Activated naive CD4-positive, alpha-beta T cell treated with anti-CD3 and anti-CD28 coated beads, Interleukin-2, amount 50 U/mL, for 72 hours (primary cell): Measurements from ENCODE around the gene SUPT20HL2. TPM values are rescaled to one million over a fixed set of nuclear protein-coding genes. Genes with fewer than 3 reads are reported as not detected.
"Not testable (repeated sequence)": the region's sequence is repeated elsewhere in the genome, so short reads cannot be mapped to it uniquely, and the experiment has no call there.

Source experiments
- ATAC-seq, 2 donors: fragments of 150-1000 bp; cut with Tn5 transposase; 2 replicates each; pipeline ENCODE4 v1.10.0; 2021; ENCODE audit warnings: mild to moderate bottlenecking in 2 of 2, moderate library complexity in 2 of 2
- DNase-seq, 2 donors: peaks; one replicate each; pipeline ENCODE4 v3.0.0; 2021 to 2022; ENCODE audit warnings: low spot score in 2 of 2
- H3K27ac Mint-ChIP-seq, 2 donors: one replicate each; pipeline ENCODE4 v1.8.0; 2022; ENCODE audit warnings: mild to moderate bottlenecking in 2 of 2, mixed read lengths in 2 of 2
- H3K36me3 Mint-ChIP-seq, 2 donors: one replicate each; pipeline ENCODE4 v1.8.0; 2022; ENCODE audit warnings: mixed read lengths in 2 of 2
- H3K9me3 Mint-ChIP-seq, 2 donors: one replicate each; pipeline ENCODE4 v1.8.0; 2022; ENCODE audit warnings: mixed read lengths in 2 of 2
- total RNA-seq, 2 donors: library from RNA; stranded (reverse); gene quantifications; one replicate each; pipeline ENCODE4 v1.2.3, GENCODE V29; 2022

Gene SUPT20HL2
- total RNA-seq, 2 donors from 2014 or later, result not detected

DNA sequence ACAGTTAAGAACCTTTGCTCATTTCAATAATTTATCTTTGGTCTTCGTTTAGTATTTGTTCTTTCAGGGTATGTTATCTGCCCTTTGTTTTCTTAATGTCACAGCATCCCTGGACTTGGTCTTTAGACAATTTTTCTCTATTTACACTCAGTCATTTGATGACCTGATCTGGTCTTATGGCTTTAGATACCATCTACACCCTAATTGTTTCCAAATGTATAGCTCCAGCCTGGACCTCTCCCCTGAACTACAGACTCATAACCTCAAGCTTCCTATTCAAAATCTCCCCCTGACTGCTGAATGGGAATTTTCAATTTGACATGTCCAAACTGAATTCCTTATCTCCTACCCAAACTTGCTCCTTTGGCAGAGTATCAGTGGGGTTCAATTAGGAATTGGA lies 3.7 kb upstream of the SUPT20HL2 start:
- H3K9me3 Mint-ChIP-seq, result no peaks in the 10 kb centered on the region
- DNase-seq (no peak), ATAC-seq (no peak)
- H3K27ac Mint-ChIP-seq, result no peak overlapping the region
- H3K36me3 Mint-ChIP-seq, result no peaks in the 10 kb centered on the region

DNA sequence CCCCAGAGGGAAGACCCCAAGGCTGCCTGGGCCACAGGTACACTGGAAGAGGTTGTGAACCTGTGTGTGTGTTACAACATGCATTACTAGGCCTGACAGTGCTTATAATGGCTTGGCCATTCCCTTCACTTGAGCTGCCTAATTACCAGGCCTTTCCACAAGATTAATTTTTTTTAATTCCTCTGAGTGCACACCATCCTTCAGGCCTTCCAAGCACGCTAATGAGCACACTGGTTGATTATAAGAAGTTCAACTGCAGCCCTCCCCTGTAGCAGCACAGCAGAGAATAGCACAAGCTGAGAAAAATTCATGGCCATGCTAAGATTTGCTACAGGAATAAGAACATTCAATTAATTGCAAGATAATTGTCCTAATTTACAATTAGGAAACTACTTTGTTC lies 2.2 kb upstream of the SUPT20HL2 start:
- no peaks in the 10 kb centered on the region for H3K36me3 Mint-ChIP-seq
- DNase-seq (no peak), ATAC-seq (no peak)
- H3K9me3 Mint-ChIP-seq, result no peaks in the 10 kb centered on the region
- H3K27ac Mint-ChIP-seq, result no peak overlapping the region

DNA sequence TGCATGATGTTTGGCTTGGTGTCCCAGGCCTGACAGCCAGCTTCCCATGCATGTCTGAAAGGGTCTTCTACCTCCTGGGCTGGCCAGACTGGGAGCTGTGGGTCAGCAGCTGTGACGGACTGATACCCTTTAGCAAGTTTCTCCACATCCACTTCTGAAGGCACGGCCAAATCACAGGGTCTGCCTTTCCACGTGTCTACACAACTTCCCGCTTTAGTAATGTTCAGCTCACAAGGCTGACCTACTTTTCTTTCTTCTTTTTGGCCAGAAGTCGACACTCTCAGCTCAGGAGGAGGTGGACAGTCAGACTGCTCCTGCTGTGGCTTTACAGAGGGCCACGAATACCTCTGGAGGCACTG lies 1.6 kb downstream of the SUPT20HL2 start:
- H3K36me3 Mint-ChIP-seq, H3K27ac Mint-ChIP-seq, H3K9me3 Mint-ChIP-seq: not testable (repeated sequence)

DNA sequence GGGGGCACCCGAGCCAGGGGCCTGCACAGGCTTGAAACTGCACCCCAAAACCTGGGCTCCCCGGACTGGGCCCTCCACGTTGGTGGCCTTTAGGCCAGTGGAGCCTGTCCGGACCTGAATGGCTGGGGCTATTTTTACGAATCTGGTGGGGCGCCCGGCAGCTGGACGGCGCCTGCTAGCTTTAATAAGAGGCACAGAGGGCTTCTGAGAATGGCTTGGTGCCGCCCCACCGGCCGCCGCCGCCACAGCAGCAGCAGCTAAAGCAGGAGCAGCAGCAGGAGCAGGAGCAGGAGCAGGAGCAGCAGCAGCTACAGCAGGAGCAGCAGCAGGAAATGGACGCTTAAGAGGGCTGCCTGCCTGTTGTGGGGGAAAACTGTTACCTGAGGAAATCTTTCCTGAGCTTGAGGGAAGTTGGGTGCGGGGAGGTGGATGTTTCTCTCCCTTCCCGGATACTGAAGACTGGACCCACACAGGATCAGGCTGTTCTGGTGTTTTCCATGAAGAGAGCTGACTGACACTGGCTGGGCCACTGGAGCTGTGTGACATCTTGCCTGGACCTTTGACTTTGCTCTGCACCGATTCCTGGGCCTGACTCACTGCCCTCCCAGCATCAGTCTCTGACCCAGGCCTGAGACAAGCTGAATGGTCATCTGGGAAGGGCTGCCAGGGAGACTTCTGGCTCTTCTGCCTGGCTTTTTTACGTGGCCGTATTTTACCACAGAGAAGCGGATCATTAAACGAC lies 2.2 kb downstream of the SUPT20HL2 start:
- H3K9me3 Mint-ChIP-seq, ATAC-seq, DNase-seq, H3K27ac Mint-ChIP-seq, H3K36me3 Mint-ChIP-seq: not testable (repeated sequence)

More for the DNA sequence above, 1.6 kb downstream of the SUPT20HL2 start:
- not testable (repeated sequence) for ATAC-seq, DNase-seq

DNA sequence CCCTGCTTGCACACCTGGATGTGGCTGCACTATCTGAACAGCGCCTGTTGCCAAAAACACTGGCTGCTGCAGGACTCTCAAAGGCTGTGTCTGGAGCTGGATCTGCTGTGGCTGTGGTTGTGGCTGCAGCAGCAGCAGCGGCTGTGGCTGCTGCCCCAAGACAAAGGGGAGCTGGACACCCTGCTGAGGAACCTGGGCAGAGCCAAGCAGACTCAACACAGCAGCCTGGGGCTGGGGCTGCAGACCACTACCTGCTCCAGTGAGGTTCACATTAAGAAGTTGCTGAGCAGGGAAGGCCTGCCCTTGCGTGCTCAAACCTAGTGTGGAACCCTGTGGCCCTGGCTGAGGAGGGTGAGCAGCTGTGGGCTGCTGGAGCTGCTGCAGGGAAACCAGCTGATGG lies 3.0 kb downstream of the SUPT20HL2 start:
- not testable (repeated sequence) for ATAC-seq, DNase-seq, H3K9me3 Mint-ChIP-seq, H3K27ac Mint-ChIP-seq, H3K36me3 Mint-ChIP-seq

DNA sequence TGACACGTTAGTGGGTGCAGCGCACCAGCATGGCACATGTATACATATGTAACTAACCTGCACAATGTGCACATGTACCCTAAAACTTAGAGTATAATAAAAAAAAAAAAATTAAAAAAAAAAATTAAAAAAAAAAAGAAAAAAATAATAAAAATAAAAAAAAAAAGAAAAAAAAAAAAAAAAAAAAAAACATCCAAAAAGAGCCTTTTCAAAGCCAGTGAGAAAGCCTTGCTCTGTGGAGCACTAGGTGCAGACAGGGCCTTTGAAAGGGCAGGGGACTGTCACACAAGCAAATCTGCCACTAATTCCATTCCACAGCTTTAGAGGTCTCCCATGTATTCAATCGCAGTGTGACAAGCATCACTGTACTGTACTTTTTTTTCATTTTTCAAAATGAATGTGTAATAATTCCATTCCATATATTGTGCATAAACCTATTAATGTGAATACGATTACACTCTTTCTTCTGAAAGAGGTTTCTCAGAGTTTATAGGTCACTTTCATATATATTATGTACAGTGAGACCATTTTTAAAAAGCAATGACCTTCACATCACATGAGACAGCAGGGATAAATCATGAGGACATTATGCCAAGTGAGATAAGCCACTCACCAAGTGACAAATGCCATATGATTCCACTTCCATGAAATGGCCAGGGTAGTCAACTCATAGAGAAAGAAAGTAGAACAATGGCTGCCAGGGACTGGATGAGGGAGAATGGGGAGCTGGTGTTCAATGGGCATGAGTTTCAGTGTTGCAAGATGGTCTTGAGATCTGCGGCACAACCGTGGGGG lies 4.1 kb downstream of the SUPT20HL2 start:
- H3K9me3 Mint-ChIP-seq, ATAC-seq, DNase-seq, H3K36me3 Mint-ChIP-seq: not testable (repeated sequence)
- peak overlapping the region in 1 of 2 donors; percentile 50 for H3K27ac Mint-ChIP-seq

DNA sequence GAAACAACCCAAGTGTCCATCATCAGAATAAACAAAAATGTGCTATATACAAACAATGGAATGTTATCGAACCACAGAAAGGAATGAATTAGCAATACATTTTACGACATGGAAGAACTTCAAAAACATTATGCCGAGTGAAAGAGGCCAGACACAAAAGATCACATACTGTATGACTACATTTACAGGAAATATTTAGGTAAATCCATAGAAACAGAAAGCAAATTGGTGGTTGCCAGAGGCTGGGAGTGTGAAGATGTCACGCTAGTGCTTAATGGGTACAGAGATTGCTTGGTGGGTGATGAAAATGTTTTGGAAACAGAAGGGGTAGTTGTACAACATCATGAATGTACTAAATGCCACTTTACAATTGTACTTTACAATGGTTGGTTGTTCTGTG lies 5.1 kb downstream of the SUPT20HL2 start:
- not testable (repeated sequence) for H3K9me3 Mint-ChIP-seq, DNase-seq, H3K36me3 Mint-ChIP-seq
- peak overlapping the region; percentile 46 to 69 for H3K27ac Mint-ChIP-seq
- ATAC-seq, result peak; percentile 68 to 94

DNA sequence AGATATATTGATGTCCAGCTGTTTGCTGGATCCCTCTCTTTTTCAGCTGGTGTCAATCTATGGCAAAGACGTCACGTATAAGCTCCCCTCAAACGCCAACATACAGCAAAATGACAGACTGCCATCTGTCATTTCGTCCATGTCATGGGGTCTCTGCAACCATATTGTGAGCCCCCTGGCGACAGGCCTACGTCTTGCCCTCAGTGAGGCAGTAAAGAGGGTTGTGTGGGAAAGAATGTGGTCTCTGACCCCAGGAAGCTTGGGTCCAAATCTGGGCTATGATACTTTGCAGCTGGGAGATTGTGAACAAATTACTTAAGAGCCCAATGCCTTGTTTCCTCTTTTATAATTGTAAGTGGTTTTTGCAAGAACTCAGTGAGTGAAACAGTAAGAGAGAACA lies 7.4 kb downstream of the SUPT20HL2 start:
- DNase-seq, result no peak

DNA sequence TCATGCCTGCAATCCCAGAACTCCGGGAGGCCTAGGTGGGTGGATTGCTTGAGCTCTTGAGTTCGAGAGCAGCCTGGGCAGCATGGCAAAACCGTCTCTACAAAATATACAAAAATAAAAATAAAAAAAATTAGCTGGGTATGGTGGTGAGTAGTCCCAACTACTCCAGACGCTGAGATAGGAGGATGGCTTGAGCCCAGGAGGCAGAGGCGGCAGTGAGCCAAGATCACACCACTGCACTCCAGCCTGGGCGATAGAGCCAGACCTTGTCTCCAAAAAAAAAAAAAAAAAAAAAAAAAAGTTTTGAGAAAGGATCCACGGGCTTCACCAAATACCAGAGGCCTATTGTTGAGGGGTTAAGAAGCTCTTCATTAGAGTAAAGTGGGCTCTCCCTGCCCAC lies 8.0 kb downstream of the SUPT20HL2 start:
- H3K9me3 Mint-ChIP-seq, result no peaks in the 10 kb centered on the region
- no peaks in the 10 kb centered on the region for H3K36me3 Mint-ChIP-seq
- ATAC-seq (no peak), DNase-seq (no peak)
- H3K27ac Mint-ChIP-seq, result no peak overlapping the region

More for the DNA sequence above, 7.4 kb downstream of the SUPT20HL2 start:
- no peak overlapping the region for H3K27ac Mint-ChIP-seq
- no peaks in the 10 kb centered on the region for H3K36me3 Mint-ChIP-seq
- ATAC-seq, result no peak
- H3K9me3 Mint-ChIP-seq, result no peaks in the 10 kb centered on the region

DNA sequence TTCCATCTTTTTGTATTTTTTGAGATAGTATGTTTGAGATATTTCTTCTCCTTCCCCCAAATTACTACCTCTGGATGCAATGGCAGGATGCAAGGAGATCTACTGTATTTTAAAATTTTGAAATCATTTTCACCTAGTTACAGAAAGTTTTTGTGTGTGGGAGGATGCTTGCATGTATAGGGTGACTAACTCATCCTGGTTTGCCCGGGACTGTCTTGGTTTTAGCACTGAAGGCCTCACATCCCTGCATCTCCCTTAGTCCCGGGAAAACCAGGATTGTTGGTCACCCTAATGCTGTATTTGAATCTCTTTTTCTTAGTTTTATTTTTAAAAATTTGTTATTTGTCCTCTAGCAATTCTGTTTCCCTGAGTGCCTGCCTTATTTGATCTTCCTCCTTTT lies 12.1 kb downstream of the SUPT20HL2 start:
- ATAC-seq, result no peak
- Mint-ChIP-seq H3K36me3 (no peaks in the 10 kb centered on the region), H3K9me3 (no peaks in the 10 kb centered on the region), H3K27ac (peak overlapping the region in 1 of 2 donors; percentile 72)
- DNase-seq, result no peak

DNA sequence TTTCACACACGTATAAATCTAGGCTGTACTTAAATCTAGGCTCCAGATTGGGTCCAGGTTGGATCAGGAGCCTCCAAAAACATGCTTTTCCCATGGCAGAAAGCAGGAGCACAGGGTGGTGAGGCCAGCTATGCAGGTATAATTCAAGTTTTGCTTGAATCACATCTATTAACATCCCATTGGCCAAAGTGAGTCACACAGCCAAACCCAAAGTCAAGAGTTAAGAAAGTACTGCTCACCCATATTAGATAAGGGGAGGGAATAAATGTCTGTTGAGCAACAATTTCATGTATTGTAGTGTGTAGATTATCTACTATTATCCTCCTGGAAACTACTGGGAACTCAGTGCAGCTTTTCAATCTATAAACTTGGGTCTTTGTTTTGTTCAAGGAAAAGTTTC lies 12.8 kb downstream of the SUPT20HL2 start:
- Mint-ChIP-seq H3K36me3 (no peaks in the 10 kb centered on the region), H3K27ac (no peak overlapping the region), H3K9me3 (no peaks in the 10 kb centered on the region)
- ATAC-seq, result no peak
- no peak for DNase-seq

DNA sequence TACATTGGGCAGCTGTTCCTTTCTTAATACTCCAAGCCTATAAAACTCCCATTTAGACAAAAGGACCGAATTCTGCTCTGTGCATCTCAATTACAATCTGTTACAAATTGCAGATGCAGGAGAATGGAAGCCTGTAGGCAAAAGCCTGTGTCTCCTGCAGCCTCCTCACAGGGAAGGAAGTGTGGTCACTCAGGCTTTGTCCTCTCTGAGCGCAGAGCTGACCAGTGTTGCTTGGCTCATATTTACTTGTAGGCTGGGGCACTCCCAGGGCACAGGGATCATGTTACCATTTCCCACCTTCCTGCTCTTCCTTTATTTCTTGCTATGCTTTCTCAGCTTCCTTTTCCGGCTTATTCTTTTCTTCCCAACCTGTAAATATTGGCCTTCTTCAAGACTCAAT lies 15.7 kb downstream of the SUPT20HL2 start:
- Mint-ChIP-seq H3K36me3 (no peaks in the 10 kb centered on the region), H3K27ac (no peak overlapping the region), H3K9me3 (no peaks in the 10 kb centered on the region)
- DNase-seq, result no peak
- no peak for ATAC-seq

DNA sequence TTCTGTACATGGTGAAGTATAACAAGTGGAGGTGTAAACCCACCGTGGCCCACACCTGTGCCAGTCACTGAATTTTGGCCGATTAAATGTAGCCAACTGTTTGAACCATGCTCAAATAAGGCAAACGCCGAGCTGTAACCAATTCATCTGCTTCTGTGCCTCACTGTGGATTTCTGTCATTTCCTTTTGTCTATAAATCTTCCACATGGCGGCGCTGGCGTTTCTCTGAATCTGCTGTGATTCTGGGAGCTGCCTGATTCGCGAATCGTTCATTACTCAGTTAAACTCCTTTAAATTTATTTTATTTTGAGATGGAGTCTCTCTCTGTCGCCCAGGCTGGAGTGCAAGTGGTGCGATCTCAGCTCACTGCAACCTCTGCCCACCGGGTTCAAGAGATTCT lies 19.2 kb downstream of the SUPT20HL2 start:
- H3K9me3 Mint-ChIP-seq, result no peaks in the 10 kb centered on the region
- ATAC-seq (peak in 1 of 2 donors; percentile 48), DNase-seq (peak in 1 of 2 donors; percentile 40)
- no peak overlapping the region for H3K27ac Mint-ChIP-seq
- H3K36me3 Mint-ChIP-seq, result no peaks in the 10 kb centered on the region

DNA sequence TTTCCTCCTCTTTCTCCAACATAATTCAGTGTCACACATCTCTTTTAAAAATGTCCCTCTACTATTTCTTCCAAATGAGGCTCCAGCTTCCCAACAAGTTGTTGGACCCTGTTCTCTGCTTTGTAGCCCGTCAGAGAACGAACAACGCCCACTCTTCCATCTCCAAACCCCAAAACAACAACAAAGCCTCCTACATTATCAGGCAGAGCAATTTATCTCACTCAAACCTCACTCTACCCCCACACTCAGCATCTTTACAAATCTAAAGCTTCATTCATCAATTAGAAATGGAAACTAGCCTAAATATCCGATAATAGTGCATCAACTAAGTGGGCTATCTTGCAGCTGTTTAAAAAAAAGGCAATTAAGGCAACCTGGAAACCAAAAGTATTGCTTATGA lies 20.5 kb downstream of the SUPT20HL2 start:
- Mint-ChIP-seq H3K27ac (no peak overlapping the region), H3K9me3 (no peaks in the 10 kb centered on the region), H3K36me3 (no peaks in the 10 kb centered on the region)
- no peak for DNase-seq
- no peak for ATAC-seq

DNA sequence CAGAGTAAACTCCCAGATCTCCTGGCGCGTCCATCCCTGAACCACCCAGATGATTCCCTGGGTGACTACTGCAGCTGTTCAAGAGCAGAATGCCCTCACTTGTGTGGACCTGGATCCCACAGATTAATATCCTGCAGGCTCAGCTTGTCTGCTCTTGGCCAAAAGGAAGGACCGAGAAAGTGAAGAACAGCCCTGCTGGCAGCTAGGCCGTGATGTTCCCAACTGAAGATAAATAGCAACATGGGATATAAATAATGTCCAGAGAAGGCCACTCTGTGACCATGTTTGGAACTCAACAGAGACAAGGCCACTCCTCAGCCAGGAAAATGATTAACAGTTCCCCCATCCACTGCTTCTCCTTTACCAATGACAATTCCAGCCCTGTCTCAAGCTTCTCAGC lies 21.5 kb downstream of the SUPT20HL2 start:
- Mint-ChIP-seq H3K36me3 (no peaks in the 10 kb centered on the region), H3K9me3 (no peaks in the 10 kb centered on the region), H3K27ac (no peak overlapping the region)
- DNase-seq (no peak), ATAC-seq (no peak)

DNA sequence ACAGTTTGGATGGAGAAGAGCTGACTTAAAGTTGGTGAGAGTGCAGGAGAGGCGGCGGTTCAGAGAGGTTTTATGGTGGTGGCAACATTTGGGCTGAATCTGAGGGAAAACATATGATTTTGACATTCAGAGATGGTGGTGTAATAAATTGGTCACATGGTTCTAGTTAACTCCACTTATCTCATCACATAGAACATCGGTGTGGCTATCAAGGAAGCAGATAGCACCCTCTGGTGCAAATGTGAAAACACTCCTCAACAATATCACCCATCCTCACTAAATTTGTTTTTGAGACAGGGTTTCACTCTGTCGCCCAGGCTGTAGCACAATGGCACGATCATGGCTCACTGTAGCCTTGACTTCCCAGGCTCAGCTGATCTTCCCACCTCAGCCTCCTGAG lies 28.8 kb downstream of the SUPT20HL2 start:
- DNase-seq (no peak), ATAC-seq (peak in 1 of 2 donors; percentile 32)
- H3K9me3 Mint-ChIP-seq, result no peaks in the 10 kb centered on the region
- H3K27ac Mint-ChIP-seq, result no peak overlapping the region
- H3K36me3 Mint-ChIP-seq, result no peaks in the 10 kb centered on the region

DNA sequence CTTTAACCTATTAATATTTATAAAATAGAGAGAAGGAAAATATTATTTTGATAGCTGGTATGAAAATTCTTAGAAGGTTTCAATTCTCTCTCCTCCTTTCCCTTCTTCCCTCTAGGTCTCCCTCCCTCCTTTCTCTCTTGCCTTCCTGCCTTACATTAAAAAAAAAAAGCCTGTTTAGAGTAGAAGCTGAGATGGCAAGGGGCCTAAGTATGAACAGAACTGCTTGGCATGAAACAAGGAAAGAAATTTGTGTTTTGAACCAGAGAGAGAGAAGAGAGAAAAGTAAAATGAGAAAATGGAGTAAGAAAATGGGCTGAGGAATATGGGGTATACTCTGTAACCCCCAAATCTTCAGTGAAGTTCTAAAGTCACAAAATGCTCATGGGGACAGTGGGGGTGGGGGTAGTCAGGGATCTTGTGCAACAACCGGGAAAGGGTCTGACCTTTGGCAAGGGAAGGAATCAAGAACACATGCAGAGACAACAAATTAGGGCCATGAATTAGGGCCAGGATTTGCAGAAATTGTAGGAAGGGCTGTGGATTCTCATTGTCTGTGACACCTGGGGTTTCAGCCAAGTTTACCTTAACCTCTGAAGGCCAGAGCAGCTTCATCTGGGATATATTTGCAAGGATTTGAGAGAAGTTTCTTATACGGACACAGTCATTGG lies 30.6 kb downstream of the SUPT20HL2 start:
- Mint-ChIP-seq H3K36me3 (no peaks in the 10 kb centered on the region), H3K27ac (no peak overlapping the region)
- DNase-seq, result no peak

More for the DNA sequence above, 30.6 kb downstream of the SUPT20HL2 start:
- no peak for ATAC-seq
- no peaks in the 10 kb centered on the region for H3K9me3 Mint-ChIP-seq
